Suppressor macrophage treated with lipopolysaccharide for 4 hours (primary cell): Measurements from ENCODE around the gene GRIK4.
"Not testable (repeated sequence)": the region's sequence is repeated elsewhere in the genome, so short reads cannot be mapped to it uniquely, and the experiment has no call there.

Experiments
- DNase-seq: peaks from one replicate; pipeline ENCODE4 v3.0.0-alpha.2; 2020

GRIK4 gene

GRCh38 chr11:120511116-120511819 is at the start of gene GRIK4:
Gene GRIK4 (plus strand): TSS chr11:120511748. CDS start chr11:120660319, 148,571 bp downstream.
- DNase-seq = peak; percentile 87

GRCh38 chr11:120462825-120463224 is 48.7 kb upstream of the GRIK4 start:
- DNase-seq = no peak

DNA sequence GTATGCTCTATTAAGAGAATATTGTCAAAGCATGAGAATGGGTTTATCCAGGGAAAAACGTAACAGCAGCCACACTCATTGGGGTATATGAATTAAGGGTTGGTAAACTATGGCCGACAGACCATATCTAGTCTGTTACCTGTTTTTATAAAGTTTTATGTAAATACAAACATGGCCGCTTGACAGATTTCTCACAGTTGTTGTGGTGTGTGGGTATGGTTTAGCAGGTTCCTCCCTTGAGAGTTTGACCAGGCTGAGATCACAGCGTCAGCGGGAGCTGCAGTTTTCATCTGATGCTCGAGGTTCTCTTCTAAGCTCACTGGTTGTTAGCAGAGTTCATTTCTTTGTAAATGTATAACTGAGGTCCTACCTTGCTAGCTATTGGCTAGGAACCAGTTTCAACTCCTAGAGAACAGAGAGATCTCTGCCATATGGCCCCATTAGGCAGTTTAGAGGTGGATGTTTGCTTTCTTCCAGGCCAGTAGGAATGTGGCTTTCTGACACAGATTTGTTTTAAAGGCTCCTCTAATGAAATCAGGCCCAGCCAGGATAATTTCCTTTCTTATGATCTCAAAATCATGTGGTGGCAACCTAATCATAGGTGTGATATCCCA is 45.5 kb upstream of the GRIK4 start:
- no peak for DNase-seq

GRCh38 chr11:120467627-120468026 is 43.9 kb upstream of the GRIK4 start:
- no peak for DNase-seq

DNA sequence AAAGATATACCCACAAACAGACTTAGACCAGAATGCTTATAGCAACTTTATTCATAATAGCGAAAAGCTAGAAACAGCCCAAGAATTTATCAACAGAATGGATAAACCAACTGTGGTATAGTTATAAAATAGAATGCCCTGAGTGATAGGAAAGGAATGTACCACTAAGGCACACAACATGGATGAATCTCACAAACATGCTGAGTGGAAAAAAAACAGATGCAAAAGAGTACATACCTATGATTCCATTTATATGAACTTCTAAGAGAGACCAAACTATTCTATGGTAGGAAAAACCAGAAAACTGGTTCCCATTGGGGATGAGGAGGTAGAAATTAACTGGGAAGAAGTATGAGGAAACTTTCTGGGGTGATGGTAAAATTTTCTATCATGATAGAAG is 40.4 kb upstream of the GRIK4 start:
- DNase-seq = no peak

- DNase-seq = no peak
These were observed 39.6 kb upstream of the GRIK4 start for GRCh38 chr11:120471994-120472393.

DNA sequence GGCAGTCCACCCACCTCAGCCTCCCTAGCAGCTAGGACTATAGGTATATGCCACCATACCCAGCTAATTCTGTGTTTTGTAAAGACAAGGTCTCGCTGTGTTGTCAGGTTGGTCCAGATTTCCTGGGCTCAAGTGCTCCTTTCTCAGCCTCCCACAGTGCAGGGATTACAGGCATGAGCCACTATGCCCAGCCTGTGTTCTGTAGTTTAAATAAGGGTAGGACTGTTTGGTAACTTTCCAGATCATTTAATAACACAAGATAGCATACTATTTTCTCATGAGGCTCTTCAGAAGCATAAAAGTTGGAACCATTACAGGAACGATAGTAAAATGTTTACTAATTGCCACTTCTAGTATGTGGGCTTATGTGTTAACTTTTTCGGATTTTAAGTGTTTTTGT is 38.0 kb upstream of the GRIK4 start:
- no peak for DNase-seq

GRCh38 chr11:120482149-120482548 is 29.4 kb upstream of the GRIK4 start:
- no peak for DNase-seq

GRCh38 chr11:120484722-120485121 is 26.8 kb upstream of the GRIK4 start:
- no peak for DNase-seq

- DNase-seq = no peak
These were observed 25.4 kb upstream of the GRIK4 start for GRCh38 chr11:120486138-120486537.

DNA sequence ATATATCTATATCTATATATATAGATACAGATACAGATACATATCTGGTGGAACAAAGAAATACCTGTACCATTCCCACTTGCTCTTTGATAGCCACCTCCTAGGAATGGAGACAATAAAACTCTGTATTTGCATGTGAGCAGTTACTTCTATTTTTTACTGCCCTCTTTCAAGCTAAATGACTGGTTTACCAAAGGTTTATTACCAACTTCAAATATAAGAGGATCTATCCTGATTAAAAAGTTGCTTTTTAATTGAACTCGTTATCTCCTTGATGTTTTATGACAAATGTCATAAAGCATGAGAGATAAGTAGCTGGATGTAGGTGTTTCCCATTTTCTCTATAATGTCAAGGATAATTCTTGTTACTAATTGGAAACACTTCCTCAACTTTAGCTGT is 21.7 kb upstream of the GRIK4 start:
- DNase-seq = no peak

DNA sequence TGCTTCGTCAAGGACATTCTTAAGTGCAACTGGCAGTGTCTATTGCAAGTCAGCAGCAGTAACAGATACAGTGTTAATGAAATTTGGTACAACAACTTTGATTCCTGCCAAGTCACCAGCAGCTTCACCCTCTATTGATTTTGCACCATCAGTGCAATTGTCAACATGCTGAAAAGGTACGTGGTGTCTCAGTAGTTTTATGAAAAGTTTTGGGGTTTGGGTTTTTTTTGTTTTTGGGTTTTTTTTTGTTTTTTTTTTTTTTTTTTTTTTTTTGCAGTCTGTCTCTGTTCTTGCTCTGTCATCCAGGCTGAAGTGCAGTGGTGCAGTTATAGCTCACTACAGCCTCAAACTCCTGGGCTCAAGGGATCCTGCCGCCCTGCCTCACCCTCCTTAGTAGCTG is 19.1 kb upstream of the GRIK4 start:
- no peak for DNase-seq

DNA sequence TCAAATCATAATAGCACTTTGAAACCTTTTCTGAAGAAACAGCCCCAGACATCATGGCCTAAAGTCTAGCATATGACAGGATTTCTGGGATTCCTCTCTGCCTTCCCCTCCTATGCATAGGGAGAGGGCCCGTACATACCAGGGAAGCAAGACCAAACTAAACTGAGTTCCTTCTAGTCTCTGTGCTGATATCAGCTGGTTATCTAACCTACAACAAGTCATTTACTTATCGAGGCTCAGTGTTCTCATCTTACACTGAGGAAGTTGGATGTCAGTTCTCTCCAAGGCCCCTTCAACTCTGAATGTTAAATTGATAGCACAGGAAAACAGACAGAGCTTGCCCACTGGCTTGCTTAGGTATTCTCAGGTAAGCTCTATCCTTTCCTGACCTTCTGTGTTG is 17.0 kb upstream of the GRIK4 start:
- DNase-seq = no peak

DNA sequence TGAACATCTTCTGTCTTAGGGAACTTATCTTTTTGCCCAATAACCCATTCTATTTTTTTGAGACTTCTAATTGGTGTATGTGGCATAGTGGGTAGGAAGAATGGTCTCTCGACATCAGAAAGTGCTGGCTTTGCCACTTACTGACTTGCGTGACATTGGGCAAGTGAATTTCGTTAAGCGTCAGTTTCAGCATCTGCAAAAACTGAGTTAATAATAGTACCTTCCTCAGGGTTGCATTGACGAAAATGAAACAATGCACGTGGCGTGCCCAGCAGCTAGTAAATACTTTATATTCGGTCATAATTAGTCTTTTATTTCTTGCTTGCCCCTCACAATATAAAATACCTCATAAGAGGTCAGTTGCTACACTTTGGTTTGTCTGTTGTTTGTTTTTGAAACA is 12.5 kb upstream of the GRIK4 start:
- no peak for DNase-seq

DNA sequence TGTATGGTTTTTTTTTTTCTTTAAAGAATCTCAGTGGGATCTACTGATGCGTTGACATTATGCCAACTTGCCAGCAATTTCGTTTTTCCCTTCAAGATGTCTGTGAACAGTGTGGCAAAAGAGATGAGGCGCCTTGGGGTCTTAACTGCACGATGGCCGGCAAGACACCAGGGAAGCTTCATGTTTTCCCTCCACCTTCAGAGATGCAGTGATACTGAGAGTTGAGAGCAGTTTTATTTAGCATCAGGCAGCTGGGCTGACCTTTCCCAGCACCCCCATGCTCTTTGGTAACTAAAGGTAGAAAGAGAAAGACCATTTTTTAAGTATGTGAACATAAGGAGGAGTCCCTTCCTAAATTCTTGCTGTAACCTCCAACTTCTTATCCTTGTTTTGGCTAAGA is 11.7 kb upstream of the GRIK4 start:
- no peak for DNase-seq

GRCh38 chr11:120500414-120501071 is 11.0 kb upstream of the GRIK4 start:
- no peak for DNase-seq

GRCh38 chr11:120501440-120501839 is 10.1 kb upstream of the GRIK4 start:
- no peak for DNase-seq

- DNase-seq = no peak
These were observed 9.4 kb upstream of the GRIK4 start for GRCh38 chr11:120501976-120502755.

- not testable (repeated sequence) for DNase-seq
These were observed 8.0 kb upstream of the GRIK4 start for GRCh38 chr11:120503529-120503928.

GRCh38 chr11:120505801-120506425 is 5.6 kb upstream of the GRIK4 start:
- no peak for DNase-seq

- DNase-seq = no peak
These were observed 2.0 kb upstream of the GRIK4 start for GRCh38 chr11:120509346-120510053.

GRCh38 chr11:120510406-120511115 is 987 bp upstream of the GRIK4 start:
- DNase-seq = no peak
